Naive thymus-derived CD8-positive, alpha-beta T cell (primary cell): ENCODE results near the gene FAM3A. TPM values are rescaled to one million over a fixed set of nuclear protein-coding genes. Genes with fewer than 3 reads are reported as not detected.
A peak's percentile ranks its signal among the peaks of the same experiment; 100 is the strongest.

ENCODE experiments used
- ATAC-seq, 2 donors: fragments of 150-1000 bp; cut with Tn5 transposase in 1 of 2; sonication (Bioruptor Pico), chemical (Tn5 transposase) in 1 of 2; 1 replicate in 1 of 2; 2 replicates in 1 of 2; pipeline ENCODE4 v1.10.0; 2021; ENCODE audit warnings: mild to moderate bottlenecking in 2 of 2, moderate library complexity in 2 of 2
- POLR2A ChIA-PET: fragments of 350-600 bp; sonication (Branson Sonifier 250); formaldehyde crosslinking; loops from one replicate; lab custom pipeline; 2021; ENCODE audit warnings: antibody characterized with exemption; lab: Charles Lee
- DNase-seq, 10 donors: peaks; one replicate each; pipeline versions ENCODE4 v3.0.0 to v3.0.0-alpha.2; 2020 to 2022
- H3K27ac Mint-ChIP-seq, 10 donors: one replicate each; pipeline ENCODE4 v1.8.0; 2020 to 2022; ENCODE audit warnings: mild to moderate bottlenecking in 10 of 10, mixed read lengths in 10 of 10, moderate library complexity in 4 of 10, inconsistent platforms in 1 of 10
- H3K27me3 Mint-ChIP-seq, 5 donors: one replicate each; pipeline ENCODE4 v1.8.0; 2021 to 2022; ENCODE audit warnings: mixed read lengths in 5 of 5
- H3K36me3 Mint-ChIP-seq, 3 donors: one replicate each; pipeline ENCODE4 v1.8.0; 2020 to 2022; ENCODE audit warnings: mixed read lengths in 3 of 3, mild to moderate bottlenecking in 2 of 3, inconsistent platforms in 1 of 3
- H3K4me1 Mint-ChIP-seq, 4 donors: one replicate each; pipeline ENCODE4 v1.8.0; 2021 to 2022; ENCODE audit warnings: mixed read lengths in 4 of 4
- H3K4me3 Mint-ChIP-seq, 10 donors: one replicate each; pipeline ENCODE4 v1.8.0; 2020 to 2022; ENCODE audit warnings: mild to moderate bottlenecking in 10 of 10, mixed read lengths in 10 of 10, moderate library complexity in 6 of 10, inconsistent platforms in 1 of 10
- H3K9me3 Mint-ChIP-seq, 9 donors: one replicate each; pipeline ENCODE4 v1.8.0; 2020 to 2022; ENCODE audit warnings: mixed read lengths in 9 of 9, mild to moderate bottlenecking in 3 of 9, inconsistent platforms in 1 of 9, moderate library complexity in 1 of 9
- polyA plus RNA-seq, 3 donors: library from polyadenylated mRNA; unstranded; fragments of 300-500 nt; fragmentation: Illumina TruSeq; gene quantifications; one replicate each; pipeline ENCODE4 v1.2.3, GENCODE V29; 2021
- total RNA-seq, 8 experiments: library from RNA in 2 of 8; stranded (reverse) in 2 of 8; gene quantifications; one replicate each; pipeline ENCODE4 v1.2.3 and lab custom pipeline; 2021 to 2026

FAM3A gene
- total and polyA plus RNA-seq, 5 experiments from 2014 or later: 24.3 to 69.4 (median 33.3) TPM

DNA sequence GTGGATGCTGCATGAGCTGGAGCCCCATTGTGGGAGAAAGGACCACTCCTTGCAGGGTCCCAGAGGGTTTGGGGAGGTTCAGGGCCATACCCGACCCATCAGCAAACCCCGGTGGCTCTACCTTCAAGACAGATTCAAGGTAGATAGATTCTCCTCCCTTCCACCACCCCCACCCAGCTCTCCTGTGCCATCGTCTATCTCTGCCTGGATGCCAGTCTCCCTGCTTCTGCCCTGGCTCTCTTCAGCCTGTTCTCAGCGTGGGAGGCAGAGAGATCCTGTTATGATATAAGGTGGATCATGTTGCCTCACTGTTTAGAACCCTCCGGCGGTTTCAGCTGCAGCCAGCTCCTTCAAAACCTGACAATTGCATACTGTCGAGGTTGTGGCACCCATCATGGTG, 42.3 kb downstream of the FAM3A start:
- ATAC-seq (no peak), DNase-seq (no peak)
- Mint-ChIP-seq H3K36me3 (peaks cover 0 to 26% (median 0%) of the 10 kb centered on the region in 3 donors), H3K27ac (peak overlapping the region in 2 of 10 donors; percentile 40 to 67), H3K27me3 (no peaks in the 10 kb centered on the region), H3K4me3 (no peak overlapping the region), H3K9me3 (peaks cover 0 to 3% (median 0%) of the 10 kb centered on the region in 9 donors), H3K4me1 (peaks cover 1 to 18% (median 10%) of the 10 kb centered on the region in 4 donors)
- POLR2A ChIA-PET: interaction anchor here (1.1 kb wide), 1 partner anchor 16 kb away, joined by 3 read pairs; the partner anchor contains the start of gene SLC10A3

GRCh38 chrX:154472685-154473632, 43.1 kb downstream of the FAM3A start:
- Mint-ChIP-seq H3K27ac (peak overlapping the region in 2 of 10 donors; percentile 40 to 67), H3K4me1 (peaks cover 1 to 16% (median 9%) of the 10 kb centered on the region in 4 donors), H3K4me3 (no peak overlapping the region), H3K27me3 (no peaks in the 10 kb centered on the region), H3K9me3 (peaks cover 0 to 3% (median 0%) of the 10 kb centered on the region in 9 donors), H3K36me3 (peaks cover 0 to 26% (median 0%) of the 10 kb centered on the region in 3 donors)
- POLR2A ChIA-PET: interaction anchor here (0.9 to 1.1 kb wide), 2 partner anchors 17 to 25 kb away, joined by 3 read pairs; partner anchors contain the start of gene SLC10A3
- no peak for ATAC-seq
- DNase-seq: no peak

DNA sequence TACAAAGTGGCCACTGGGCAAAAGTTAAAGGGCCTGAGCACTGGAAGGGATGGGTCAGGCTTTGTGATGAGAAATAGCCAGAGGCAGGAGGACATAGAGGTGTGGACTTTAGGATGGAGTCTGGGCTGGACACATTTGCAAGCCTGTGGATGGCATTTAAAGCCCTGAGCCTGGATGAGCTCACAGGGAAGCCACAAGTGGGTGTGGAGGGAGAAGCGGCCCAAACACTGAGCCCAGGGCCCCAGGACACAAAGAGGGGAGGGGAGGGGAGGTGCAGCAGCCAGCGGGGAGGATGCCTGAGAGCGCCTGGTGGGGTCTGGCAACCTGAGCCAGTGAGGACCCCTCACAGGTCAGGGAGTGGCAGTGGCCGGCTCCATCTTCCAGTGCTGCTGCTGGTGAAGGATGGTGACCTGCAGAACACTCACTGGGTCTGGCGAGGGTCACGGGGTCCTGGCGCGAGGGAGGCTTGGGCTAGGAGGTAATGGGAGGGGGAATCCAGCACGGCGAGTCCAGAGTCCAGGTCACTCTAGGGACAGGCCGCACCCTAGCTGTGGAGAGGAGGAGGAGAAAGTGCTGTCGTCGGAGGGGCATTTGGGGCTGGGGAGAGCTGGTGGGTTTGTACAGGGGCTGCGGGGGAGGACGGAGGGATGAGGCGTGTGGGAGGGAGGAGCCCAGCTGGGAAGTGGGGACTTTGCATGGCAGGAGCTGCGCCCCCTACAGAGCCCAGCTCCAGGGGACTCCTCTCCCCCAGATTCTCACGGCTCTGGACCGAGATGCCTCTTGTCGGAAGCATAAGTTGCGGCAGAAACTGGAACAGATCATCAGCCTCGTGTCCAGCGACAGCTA, 44.0 kb downstream of the FAM3A start:
- DNase-seq (no peak), ATAC-seq (no peak)
- POLR2A ChIA-PET: interaction anchor here (0.9 kb wide), 1 partner anchor 26 kb away, joined by 3 read pairs; no protein-coding TSS in a partner anchor
- Mint-ChIP-seq H3K4me1 (peaks cover under 1 to 7% (median 4%) of the 10 kb centered on the region in 4 donors), H3K4me3 (no peak overlapping the region), H3K36me3 (peaks cover 0 to 26% (median 0%) of the 10 kb centered on the region in 3 donors), H3K27me3 (no peaks in the 10 kb centered on the region), H3K27ac (peak overlapping the region in 1 of 10 donors; percentile 25), H3K9me3 (peaks cover 0 to 3% (median 0%) of the 10 kb centered on the region in 9 donors)

DNA sequence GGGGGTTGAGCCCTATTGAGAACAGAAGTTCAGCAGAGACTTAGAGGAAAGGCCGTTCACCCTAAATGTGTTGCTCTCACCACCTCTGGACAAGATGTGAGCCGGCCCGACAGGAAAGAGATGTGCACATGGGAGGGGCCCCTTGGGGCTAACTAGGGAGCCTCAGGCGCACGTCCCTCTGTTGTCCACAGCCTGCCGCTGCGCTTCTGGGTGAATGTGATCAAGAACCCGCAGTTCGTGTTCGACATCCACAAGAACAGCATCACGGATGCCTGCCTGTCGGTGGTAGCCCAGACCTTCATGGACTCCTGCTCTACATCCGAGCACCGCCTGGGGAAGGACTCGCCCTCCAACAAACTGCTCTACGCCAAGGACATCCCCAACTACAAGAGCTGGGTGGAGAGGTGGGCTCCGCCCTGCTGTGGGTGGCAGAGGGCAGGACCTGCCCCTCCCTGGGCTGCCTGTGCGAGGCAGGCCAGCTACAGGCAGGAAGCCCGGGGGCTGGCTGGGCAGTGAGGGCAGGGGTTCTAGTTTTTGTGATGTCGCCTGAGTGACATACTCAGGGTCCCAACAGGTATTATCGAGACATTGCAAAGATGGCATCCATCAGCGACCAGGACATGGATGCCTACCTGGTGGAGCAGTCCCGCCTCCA, 45.0 kb downstream of the FAM3A start:
- H3K27ac Mint-ChIP-seq: peak overlapping the region in 1 of 10 donors; percentile 53
- H3K36me3 Mint-ChIP-seq: peaks cover 0 to 28% (median 0%) of the 10 kb centered on the region in 3 donors
- H3K4me3 Mint-ChIP-seq: no peak overlapping the region
- peaks cover 0 to 3% (median 0%) of the 10 kb centered on the region in 9 donors for H3K9me3 Mint-ChIP-seq
- H3K27me3 Mint-ChIP-seq: no peaks in the 10 kb centered on the region
- DNase-seq (no peak), ATAC-seq (no peak)
- H3K4me1 Mint-ChIP-seq: peaks cover 0 to 1% (median 0%) of the 10 kb centered on the region in 4 donors
- POLR2A ChIA-PET: no interaction called here

DNA sequence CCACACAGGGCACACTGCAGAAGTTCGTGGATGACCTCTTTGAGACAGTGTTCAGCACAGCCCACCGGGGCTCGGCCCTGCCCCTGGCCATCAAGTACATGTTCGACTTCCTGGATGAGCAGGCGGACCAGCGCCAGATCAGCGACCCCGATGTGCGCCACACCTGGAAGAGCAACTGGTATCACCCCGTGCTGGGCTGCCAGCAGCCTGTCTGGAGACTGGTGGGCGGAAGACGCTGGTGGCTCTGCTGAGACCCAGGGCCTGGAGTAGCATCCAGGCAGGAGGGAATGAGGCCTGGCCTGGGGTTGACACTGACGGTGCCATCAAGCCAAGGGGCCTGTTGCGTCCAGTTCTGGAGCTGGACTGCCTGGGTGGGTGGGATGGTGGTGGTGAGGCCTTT, 45.6 kb downstream of the FAM3A start:
- peaks cover 0 to 1% (median 0%) of the 10 kb centered on the region in 4 donors for H3K4me1 Mint-ChIP-seq
- peaks cover 0 to 28% (median 0%) of the 10 kb centered on the region in 3 donors for H3K36me3 Mint-ChIP-seq
- H3K27ac Mint-ChIP-seq: no peak overlapping the region
- peaks cover 0 to 3% (median 0%) of the 10 kb centered on the region in 9 donors for H3K9me3 Mint-ChIP-seq
- DNase-seq (no peak), ATAC-seq (no peak)
- POLR2A ChIA-PET: no interaction called here
- H3K4me3 Mint-ChIP-seq: no peak overlapping the region
- H3K27me3 Mint-ChIP-seq: no peaks in the 10 kb centered on the region

- Mint-ChIP-seq H3K27me3 (no peaks in the 10 kb centered on the region), H3K36me3 (peaks cover 0 to 28% (median 0%) of the 10 kb centered on the region in 3 donors), H3K9me3 (peaks cover 0 to 3% (median 0%) of the 10 kb centered on the region in 9 donors), H3K4me1 (peaks cover 0 to 1% (median 0%) of the 10 kb centered on the region in 4 donors), H3K27ac (peak overlapping the region in 1 of 10 donors; percentile 38), H3K4me3 (no peak overlapping the region)
- DNase-seq (no peak), ATAC-seq (no peak)
- POLR2A ChIA-PET: no interaction called here
Observed at GRCh38 chrX:154469880-154470279, 46.2 kb downstream of the FAM3A start.

- Mint-ChIP-seq H3K27me3 (no peaks in the 10 kb centered on the region), H3K9me3 (peaks cover 0 to 3% (median 0%) of the 10 kb centered on the region in 9 donors), H3K36me3 (peaks cover 0 to 28% (median 0%) of the 10 kb centered on the region in 3 donors), H3K4me1 (peaks cover 0 to 1% (median 0%) of the 10 kb centered on the region in 4 donors), H3K4me3 (no peak overlapping the region), H3K27ac (no peak overlapping the region)
- DNase-seq (no peak), ATAC-seq (no peak)
- POLR2A ChIA-PET: interaction anchor here (1.0 kb wide), 1 partner anchor 9 kb away, joined by 3 read pairs; no protein-coding TSS in a partner anchor
Observed at GRCh38 chrX:154469114-154469513, 46.9 kb downstream of the FAM3A start.

DNA sequence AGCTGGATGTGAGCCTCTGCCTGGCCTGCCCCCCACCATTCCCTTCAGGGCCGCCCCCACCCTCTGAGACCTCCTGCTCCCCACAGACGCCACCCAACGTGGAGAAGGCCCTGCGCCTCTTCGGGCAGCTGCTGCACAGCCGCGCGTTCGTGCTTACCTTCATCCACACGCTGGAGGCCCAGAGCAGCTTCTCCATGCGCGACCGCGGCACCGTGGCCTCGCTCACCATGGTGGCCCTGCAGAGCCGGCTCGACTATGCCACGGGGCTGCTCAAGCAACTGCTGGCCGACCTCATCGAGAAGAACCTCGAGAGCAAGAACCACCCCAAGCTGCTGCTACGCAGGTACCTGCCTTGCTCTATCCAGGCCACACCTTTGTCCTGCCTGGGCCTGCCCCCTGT, 47.8 kb downstream of the FAM3A start:
- ATAC-seq (no peak), DNase-seq (no peak)
- Mint-ChIP-seq H3K4me3 (no peak overlapping the region), H3K36me3 (peaks cover 0 to 24% (median 0%) of the 10 kb centered on the region in 3 donors), H3K27me3 (no peaks in the 10 kb centered on the region), H3K4me1 (no peaks in the 10 kb centered on the region), H3K27ac (no peak overlapping the region), H3K9me3 (peaks cover 0 to 3% (median 0%) of the 10 kb centered on the region in 9 donors)
- POLR2A ChIA-PET: interaction anchor here (1.0 kb wide), 1 partner anchor 10 kb away, joined by 3 read pairs; no protein-coding TSS in a partner anchor

GRCh38 chrX:154467556-154467955, 48.5 kb downstream of the FAM3A start:
- ATAC-seq (no peak), DNase-seq (no peak)
- Mint-ChIP-seq H3K36me3 (peaks cover 0 to 24% (median 0%) of the 10 kb centered on the region in 3 donors), H3K4me1 (peaks cover 0 to 4% (median 0%) of the 10 kb centered on the region in 4 donors), H3K9me3 (no peaks in the 10 kb centered on the region), H3K27me3 (no peaks in the 10 kb centered on the region), H3K4me3 (no peak overlapping the region), H3K27ac (no peak overlapping the region)
- POLR2A ChIA-PET: no interaction called here

GRCh38 chrX:154466907-154467306, 49.1 kb downstream of the FAM3A start:
- POLR2A ChIA-PET: no interaction called here
- H3K27me3 Mint-ChIP-seq: no peaks in the 10 kb centered on the region
- H3K9me3 Mint-ChIP-seq: no peaks in the 10 kb centered on the region
- no peak for ATAC-seq
- H3K4me3 Mint-ChIP-seq: no peak overlapping the region
- DNase-seq: peak in 1 of 10 donors; percentile 19
- no peak overlapping the region for H3K27ac Mint-ChIP-seq
- peaks cover 0 to 21% (median 0%) of the 10 kb centered on the region in 3 donors for H3K36me3 Mint-ChIP-seq
- H3K4me1 Mint-ChIP-seq: peaks cover 0 to 4% (median under 1%) of the 10 kb centered on the region in 4 donors

GRCh38 chrX:154466036-154466435, 50.0 kb downstream of the FAM3A start:
- POLR2A ChIA-PET: interaction anchor here (0.6 kb wide), 1 partner anchor 20 kb away, joined by 3 read pairs; no protein-coding TSS in a partner anchor
- no peak for ATAC-seq
- peaks cover 0 to 23% (median 0%) of the 10 kb centered on the region in 3 donors for H3K36me3 Mint-ChIP-seq

More at GRCh38 chrX:154466036-154466435, 50.0 kb downstream of the FAM3A start:
- no peak overlapping the region for H3K4me3 Mint-ChIP-seq
- no peaks in the 10 kb centered on the region for H3K27me3 Mint-ChIP-seq
- DNase-seq: peak in 1 of 10 donors; percentile 45
- H3K9me3 Mint-ChIP-seq: no peaks in the 10 kb centered on the region
- H3K4me1 Mint-ChIP-seq: peaks cover 1 to 9% (median 5%) of the 10 kb centered on the region in 4 donors
- no peak overlapping the region for H3K27ac Mint-ChIP-seq
